DOHH2 (cell line): ENCODE measurements around the gene ERC2.

ENCODE experiments used
- CTCF ChIP-seq: fragments of 200-600 bp; sonication (generic); IDR thresholded peaks from one replicate; pipeline ENCODE4 v1.5.1; 2014; ENCODE audit warnings: antibody characterized with exemption, mild to moderate bottlenecking, low read depth, low read length; ENCODE audit not compliant: poor library complexity, severe bottlenecking
- EZH2phosphoT487 ChIP-seq: fragments of 200-600 bp; sonication (generic); IDR thresholded peaks from 2 replicates; pipeline ENCODE4 v1.6.1; 2017; ENCODE audit warnings: borderline replicate concordance, mild to moderate bottlenecking, antibody characterized with exemption, low read length, moderate library complexity, mixed read lengths

- TF ChIP-seq CTCF (no peak), EZH2phosphoT487 (no peak)
Observed at GRCh38 chr3:56409790-56410189, 58.5 kb downstream of the ERC2 start.
